Testis (tissue), 3 donors: ENCODE results near the gene EEA1. TPM values are rescaled to one million over a fixed set of nuclear protein-coding genes. Genes with fewer than 3 reads are reported as not detected.

Experiments used
- DNase-seq: peaks from one replicate; pipeline ENCODE4 v3.0.0-alpha.2; 2019
- H3K27ac ChIP-seq, 2 donors: fragments of 200-600 bp; sonication (generic); one replicate each; pipeline ENCODE4 v1.5.1; 2019
- H3K27me3 ChIP-seq: fragments of 200-600 bp; sonication (generic); one replicate; pipeline ENCODE4 v1.5.1; 2019
- H3K36me3 ChIP-seq: fragments of 200-600 bp; sonication (generic); one replicate; pipeline ENCODE4 v1.5.1; 2017; ENCODE audit warnings: low read depth; ENCODE audit errors: missing control alignments
- H3K4me1 ChIP-seq: fragments of 200-600 bp; sonication (generic); one replicate; pipeline ENCODE4 v1.5.1; 2019
- H3K4me3 ChIP-seq, 2 donors: fragments of 200-600 bp; sonication (generic); one replicate each; pipeline ENCODE4 v1.5.1; 2017 to 2019
- H3K9me3 ChIP-seq: fragments of 200-600 bp; sonication (generic); one replicate; pipeline ENCODE4 v1.5.1; 2017
- CTCF ChIP-seq, 3 experiments: fragments of 450-650 bp in 2 of 3; fragments of 200-600 bp in 1 of 3; sonication (generic) in 1 of 3; IDR thresholded peaks; one replicate each; pipeline ENCODE4 v1.5.1; 2016 to 2019; ENCODE audit warnings: antibody characterized with exemption in 3 of 3, mild to moderate bottlenecking in 2 of 3, moderate library complexity in 1 of 3
- POLR2A ChIP-seq: fragments of 450-650 bp; IDR thresholded peaks from one replicate; pipeline ENCODE4 v1.6.1; 2017; ENCODE audit warnings: antibody characterized with exemption, mild to moderate bottlenecking, moderate library complexity
- WGBS, 2 donors: methylation state at CpG; one replicate each; pipeline ENCODE4 v1.1.5; 2018; 5-methylcytosine and 5-hydroxymethylcytosine counted together
- intact Hi-C: fragments of 100-400 bp; cut with DNase I; formaldehyde crosslinking; loops from one replicate; pipeline ENCODE4 v1.15.1; 2023; ENCODE audit warnings: low total_unique reads
- polyA plus RNA-seq: library from polyadenylated mRNA; stranded (reverse); fragments of 350-450 nt; fragmentation: Illumina TruSeq; extraction: RNeasy Lipid Tissue Mini Kit (QIAGEN cat#74804); gene quantifications from one replicate; pipeline ENCODE4 v1.2.3, GENCODE V29; 2014; ENCODE audit warnings: low read depth, low replicate concordance; ENCODE audit not compliant: insufficient read depth
- total RNA-seq, 2 donors: library from RNA; depleted of rRNA; stranded (reverse); fragments of >200 nt; gene quantifications; one replicate each; pipeline ENCODE4 v1.2.3, GENCODE V29; 2016

EEA1 gene
- total and polyA plus RNA-seq, 3 donors from 2014 or later: 1.8 to 14.9 (median 14.3) TPM

GRCh38 chr12:92747151-92747550 is 181.9 kb downstream of the EEA1 start:
- TF ChIP-seq CTCF (IDR thresholded peaks at IDR 0.05) (no peak), POLR2A (no peak)
- intact Hi-C loops: no loop called here
- no peaks in the 10 kb centered on the region for H3K4me1 ChIP-seq
- 86 to 88% methylated on average over 1 of the region's 1 CpG for WGBS, 2 donors
- DNase-seq: no peak
- no peaks in the 10 kb centered on the region for H3K27me3 ChIP-seq
- H3K4me3 ChIP-seq: no peak overlapping the region
- no peaks in the 10 kb centered on the region for H3K9me3 ChIP-seq
- no peak overlapping the region for H3K27ac ChIP-seq
- no peaks in the 10 kb centered on the region for H3K36me3 ChIP-seq

- intact Hi-C loops: no loop called here
- H3K4me3 ChIP-seq: no peak overlapping the region
- WGBS, 2 donors: 58 to 63% methylated on average over 3 to 4 of the region's 4 CpGs
- DNase-seq: no peak
- no peaks in the 10 kb centered on the region for H3K9me3 ChIP-seq
- no peaks in the 10 kb centered on the region for H3K36me3 ChIP-seq
- no peak overlapping the region for H3K27ac ChIP-seq
- H3K4me1 ChIP-seq: no peaks in the 10 kb centered on the region
- H3K27me3 ChIP-seq: no peaks in the 10 kb centered on the region
- TF ChIP-seq CTCF (IDR thresholded peaks at IDR 0.05) (no peak), POLR2A (no peak)
Measured at GRCh38 chr12:92745856-92746550, 183.1 kb downstream of the EEA1 start.

- H3K4me1 ChIP-seq: no peaks in the 10 kb centered on the region
- no peaks in the 10 kb centered on the region for H3K9me3 ChIP-seq
- DNase-seq: no peak
- intact Hi-C loops: no loop called here
- no peaks in the 10 kb centered on the region for H3K27me3 ChIP-seq
- TF ChIP-seq CTCF (IDR thresholded peaks at IDR 0.05): no peak
- TF ChIP-seq POLR2A: no peak
- H3K36me3 ChIP-seq: no peaks in the 10 kb centered on the region
- 85 to 89% methylated on average over 3 of the region's 3 CpGs for WGBS, 2 donors
- no peak overlapping the region for H3K27ac ChIP-seq
- no peak overlapping the region for H3K4me3 ChIP-seq
Measured at GRCh38 chr12:92743026-92743425, 186.1 kb downstream of the EEA1 start.

- Histone ChIP-seq H3K4me1 (no peaks in the 10 kb centered on the region), H3K9me3 (no peaks in the 10 kb centered on the region), H3K4me3 (no peak overlapping the region), H3K36me3 (no peaks in the 10 kb centered on the region), H3K27me3 (no peaks in the 10 kb centered on the region), H3K27ac (no peak overlapping the region)
- TF ChIP-seq CTCF (IDR thresholded peaks at IDR 0.05) (no peak), POLR2A (no peak)
- intact Hi-C loops: no loop called here
- DNase-seq: no peak
Measured at GRCh38 chr12:92740411-92740810, 188.7 kb downstream of the EEA1 start.

GRCh38 chr12:92739113-92739512 is 190.0 kb downstream of the EEA1 start:
- H3K4me3 ChIP-seq: no peak overlapping the region
- 75 to 81% methylated on average over 4 of the region's 4 CpGs for WGBS, 2 donors
- no peaks in the 10 kb centered on the region for H3K36me3 ChIP-seq
- no peak for DNase-seq
- intact Hi-C loops: no loop called here
- no peak overlapping the region for H3K27ac ChIP-seq
- H3K4me1 ChIP-seq: no peaks in the 10 kb centered on the region
- TF ChIP-seq CTCF (IDR thresholded peaks at IDR 0.05) (no peak), POLR2A (no peak)
- H3K9me3 ChIP-seq: no peaks in the 10 kb centered on the region
- H3K27me3 ChIP-seq: no peaks in the 10 kb centered on the region
